Lower leg skin (tissue), 4 donors: ENCODE results near the gene RPL27. TPM values are rescaled to one million over a fixed set of nuclear protein-coding genes. Genes with fewer than 3 reads are reported as not detected.
"Not testable (repeated sequence)": the region's sequence is repeated elsewhere in the genome, so short reads cannot be mapped to it uniquely, and the experiment has no call there.

ENCODE experiments used
- DNase-seq, 2 donors: peaks; one replicate each; pipeline ENCODE4 v3.0.0-alpha.2; 2019; ENCODE audit warnings: low spot score in 2 of 2
- H3K4me3 ChIP-seq: fragments of 200-600 bp; sonication (generic); 2 replicates; pipeline ENCODE4 v1.5.1; 2017; ENCODE audit warnings: mild to moderate bottlenecking, low read depth; ENCODE audit not compliant: poor library complexity, severe bottlenecking
- CTCF ChIP-seq, 3 donors: fragments of 450-650 bp; IDR thresholded peaks; one replicate each; pipeline ENCODE4 v1.5.1; 2016; ENCODE audit warnings: antibody characterized with exemption in 3 of 3, mild to moderate bottlenecking in 3 of 3, moderate library complexity in 2 of 3
- POLR2A ChIP-seq, 2 donors: fragments of 450-650 bp; IDR thresholded peaks; one replicate each; pipeline ENCODE4 v1.6.1; 2016 to 2017; ENCODE audit warnings: antibody characterized with exemption in 2 of 2, mild to moderate bottlenecking in 1 of 2, moderate library complexity in 1 of 2
- WGBS, 2 donors: methylation state at CpG; one replicate each; pipeline ENCODE4 v1.1.5; 2018; 5-methylcytosine and 5-hydroxymethylcytosine counted together
- intact Hi-C: fragments of 100-400 bp; cut with DNase I; formaldehyde crosslinking; loops from one replicate; pipeline ENCODE4 v1.15.0; 2023; ENCODE audit warnings: low total_unique reads
- total RNA-seq, 4 donors: library from RNA; depleted of rRNA; stranded (reverse); fragments of >200 nt; gene quantifications; one replicate each; pipeline ENCODE4 v1.1.0, GENCODE V29; 2016

Gene RPL27
- total RNA-seq, 4 donors from 2014 or later = 1,091 to 1,783 (median 1,434) TPM

GRCh38 chr17:42989726-42990652, 8.2 kb upstream of the RPL27 start:
- H3K4me3 ChIP-seq = no peak overlapping the region
- intact Hi-C loops = no loop called here
- no peak for DNase-seq
- 82 to 90% methylated on average over 6 of the region's 6 CpGs for WGBS, 2 donors
- TF ChIP-seq CTCF (IDR thresholded peaks at IDR 0.05) = no peak
- no peak for TF ChIP-seq POLR2A (IDR thresholded peaks at IDR 0.05)

- 91 to 95% methylated on average over 6 of the region's 6 CpGs for WGBS, 2 donors
- intact Hi-C loops = no loop called here
- H3K4me3 ChIP-seq = no peak overlapping the region
- no peak for DNase-seq
- TF ChIP-seq POLR2A (IDR thresholded peaks at IDR 0.05) = no peak
- TF ChIP-seq CTCF (IDR thresholded peaks at IDR 0.05) = no peak
These were observed 6.7 kb upstream of the RPL27 start for GRCh38 chr17:42991471-42991870.

GRCh38 chr17:42992872-42993271, 5.3 kb upstream of the RPL27 start:
- intact Hi-C loops = no loop called here
- TF ChIP-seq POLR2A (IDR thresholded peaks at IDR 0.05) (no peak), CTCF (IDR thresholded peaks at IDR 0.05) (no peak)
- WGBS, 2 donors = 71 to 85% methylated on average over 5 of the region's 5 CpGs
- DNase-seq = no peak
- H3K4me3 ChIP-seq = no peak overlapping the region

GRCh38 chr17:42993913-42994312, 4.3 kb upstream of the RPL27 start:
- 85 to 86% methylated on average over 10 of the region's 10 CpGs for WGBS, 2 donors
- H3K4me3 ChIP-seq, DNase-seq, intact Hi-C loops: not testable (repeated sequence)

- TF ChIP-seq CTCF (IDR thresholded peaks at IDR 0.05) (no peak), POLR2A (IDR thresholded peaks at IDR 0.05) (no peak)
- no peak for DNase-seq
- H3K4me3 ChIP-seq = no peak overlapping the region
- intact Hi-C loops = loop anchor here (5.0 kb wide), 1 partner anchor 150 kb away; no protein-coding TSS in a partner anchor
- 24 to 39% methylated on average over 5 of the region's 5 CpGs for WGBS, 2 donors
These were observed 732 bp upstream of the RPL27 start for GRCh38 chr17:42997390-42997983.

- WGBS, 2 donors = 11 to 15% methylated on average over 9 to 10 of the region's 10 CpGs
- TF ChIP-seq CTCF (IDR thresholded peaks at IDR 0.05) = no peak
- no peak for TF ChIP-seq POLR2A (IDR thresholded peaks at IDR 0.05)
- no peak for DNase-seq
- H3K4me3 ChIP-seq = peak overlapping the region; percentile 87
- intact Hi-C loops = loop anchor here (5.0 kb wide), 1 partner anchor 152 kb away; no protein-coding TSS in a partner anchor
These were observed 845 bp downstream of the RPL27 start for GRCh38 chr17:42999003-42999525.

- WGBS, 2 donors = 94 to 95% methylated on average over 13 of the region's 13 CpGs
- H3K4me3 ChIP-seq, intact Hi-C loops, DNase-seq: not testable (repeated sequence)
These were observed 2.7 kb downstream of the RPL27 start for GRCh38 chr17:43000894-43001293.
